CD4-positive, alpha-beta T cell (primary cell): ENCODE data around the gene H1-8. TPM values are rescaled to one million over a fixed set of nuclear protein-coding genes. Genes with fewer than 3 reads are reported as not detected.

Experiments used
- ATAC-seq: fragments of 200-7000 bp; cut with Tn5 transposase; one replicate; pipeline ENCODE4 v1.10.0; 2022; ENCODE audit warnings: mild to moderate bottlenecking; ENCODE audit not compliant: poor library complexity
- CTCF ChIA-PET: fragments of 350-600 bp; sonication (Branson Sonifier 250); formaldehyde crosslinking; loops from one replicate; lab custom pipeline; 2021; ENCODE audit warnings: antibody characterized with exemption, inconsistent platforms; lab: Charles Lee
- POLR2A ChIA-PET: fragments of 350-600 bp; sonication (Branson Sonifier 250); formaldehyde crosslinking; loops from one replicate; lab custom pipeline; 2021; ENCODE audit warnings: antibody characterized with exemption, inconsistent platforms; lab: Charles Lee
- DNase-seq, 14 experiments: peaks; one replicate each; pipeline ENCODE4 v3.0.0-alpha.2; 2013 to 2020; ENCODE audit warnings: mixed read lengths in 2 of 14
- H3K27ac ChIP-seq, 2 donors: one replicate each; pipeline versions ENCODE4 v1.5.1 to v1.7.0; 2013; ENCODE audit warnings: low read length in 2 of 2, low read depth in 1 of 2, mild to moderate bottlenecking in 1 of 2
- H3K27me3 ChIP-seq, 2 experiments: 1 replicate in 1 of 2; 2 replicates in 1 of 2; pipeline versions ENCODE4 v1.6.1 to v1.7.0; 2013; ENCODE audit warnings: low read length in 2 of 2, control low read depth in 1 of 2, mild to moderate bottlenecking in 1 of 2, moderate library complexity in 1 of 2; ENCODE audit not compliant: insufficient read depth in 2 of 2, control insufficient read depth in 1 of 2
- H3K36me3 ChIP-seq: one replicate; pipeline ENCODE4 v1.6.1; 2013; ENCODE audit warnings: low read length, control low read depth; ENCODE audit not compliant: insufficient read depth
- H3K4me1 ChIP-seq: one replicate; pipeline ENCODE4 v1.6.1; 2013; ENCODE audit warnings: low read length, control low read depth; ENCODE audit not compliant: insufficient read depth
- H3K4me3 ChIP-seq: one replicate; pipeline ENCODE4 v1.5.1; 2013; ENCODE audit warnings: mild to moderate bottlenecking, low read length, moderate library complexity
- H3K9me3 ChIP-seq, 2 experiments: 1 replicate in 1 of 2; 2 replicates in 1 of 2; pipeline versions ENCODE4 v1.6.1 to v1.7.0; 2013; ENCODE audit warnings: low read length in 2 of 2, mild to moderate bottlenecking in 2 of 2, control low read depth in 1 of 2, moderate library complexity in 1 of 2; ENCODE audit not compliant: control insufficient read depth in 1 of 2, insufficient read depth in 1 of 2
- H3K27ac Mint-ChIP-seq: one replicate; pipeline ENCODE4 v1.8.0; 2020; ENCODE audit warnings: mixed read lengths
- H3K27me3 Mint-ChIP-seq: one replicate; pipeline ENCODE4 v1.8.0; 2021; ENCODE audit warnings: mixed read lengths
- H3K36me3 Mint-ChIP-seq: one replicate; pipeline ENCODE4 v1.8.0; 2021; ENCODE audit warnings: low read depth, mixed read lengths
- H3K4me1 Mint-ChIP-seq: one replicate; pipeline ENCODE4 v1.8.0; 2021; ENCODE audit warnings: low read depth, mixed read lengths
- H3K4me3 Mint-ChIP-seq: one replicate; pipeline ENCODE4 v1.8.0; 2020; ENCODE audit warnings: mild to moderate bottlenecking, mixed read lengths
- H3K9me3 Mint-ChIP-seq: one replicate; pipeline ENCODE4 v1.8.0; 2020; ENCODE audit warnings: mixed read lengths
- CTCF ChIP-seq: fragments of 200-600 bp; IDR thresholded peaks from one replicate; pipeline ENCODE4 v1.8.0; 2022; ENCODE audit warnings: antibody characterized with exemption, mild to moderate bottlenecking
- intact Hi-C, 2 experiments: fragments of 100-400 bp; cut with DNase I in 1 of 2; cut with micrococcal nuclease in 1 of 2; formaldehyde crosslinking; loops; one replicate each; pipeline versions ENCODE4 v1.15.1 to v1.9.0; 2023 to 2025; cut with DNase I, micrococcal nuclease
- total RNA-seq, 174 experiments: library from RNA in 2 of 174; stranded (reverse) in 2 of 174; gene quantifications; one replicate each; pipeline ENCODE4 v1.2.3 and lab custom pipeline; 2021 to 2026

The H1-8 gene
- total RNA-seq, 2 experiments from 2014 or later: not detected

GRCh38 chr3:129561619-129562248, 18.8 kb downstream of the H1-8 start:
- Histone ChIP-seq H3K9me3 (peaks cover 0 to 5% of the 10 kb centered on the region in 2 experiments), H3K27ac (no peak overlapping the region), H3K27me3 (no peaks in the 10 kb centered on the region), H3K4me1 (peaks cover 8% of the 10 kb centered on the region), H3K4me3 (no peak overlapping the region), H3K36me3 (peaks cover 7% of the 10 kb centered on the region)
- no peaks in the 10 kb centered on the region for H3K4me1 Mint-ChIP-seq
- ATAC-seq (no peak), DNase-seq (no peak)
- intact Hi-C loops: no loop called here
- H3K27me3 Mint-ChIP-seq: no peaks in the 10 kb centered on the region
- no peak for TF ChIP-seq CTCF
- no peak overlapping the region for H3K27ac Mint-ChIP-seq
- ChIA-PET POLR2A (no interaction called here), CTCF (no interaction called here)
- H3K9me3 Mint-ChIP-seq: no peaks in the 10 kb centered on the region
- H3K4me3 Mint-ChIP-seq: no peak overlapping the region
- H3K36me3 Mint-ChIP-seq: no peaks in the 10 kb centered on the region

GRCh38 chr3:129562803-129563202, 19.8 kb downstream of the H1-8 start:
- peaks cover 7% of the 10 kb centered on the region for H3K36me3 ChIP-seq
- no peaks in the 10 kb centered on the region for H3K36me3 Mint-ChIP-seq
- CTCF ChIA-PET: no interaction called here
- H3K4me1 ChIP-seq: peaks cover 8% of the 10 kb centered on the region
- H3K4me3 ChIP-seq: no peak overlapping the region
- no peak overlapping the region for H3K4me3 Mint-ChIP-seq
- TF ChIP-seq CTCF: no peak
- H3K4me1 Mint-ChIP-seq: no peaks in the 10 kb centered on the region
- intact Hi-C loops: no loop called here
- no peaks in the 10 kb centered on the region for H3K27me3 ChIP-seq
- no peak overlapping the region for H3K27ac ChIP-seq
- H3K9me3 Mint-ChIP-seq: no peaks in the 10 kb centered on the region
- no peak for ATAC-seq
- peaks cover 0 to 5% of the 10 kb centered on the region in 2 experiments for H3K9me3 ChIP-seq
- DNase-seq: no peak
- no peak overlapping the region for H3K27ac Mint-ChIP-seq
- H3K27me3 Mint-ChIP-seq: no peaks in the 10 kb centered on the region
- POLR2A ChIA-PET: no interaction called here

GRCh38 chr3:129563332-129563731, 20.4 kb downstream of the H1-8 start:
- no peak for TF ChIP-seq CTCF
- ChIA-PET POLR2A (no interaction called here), CTCF (no interaction called here)
- Histone ChIP-seq H3K27me3 (no peaks in the 10 kb centered on the region), H3K4me3 (no peak overlapping the region), H3K27ac (no peak overlapping the region), H3K4me1 (peaks cover 6% of the 10 kb centered on the region), H3K9me3 (peaks cover 0 to 5% of the 10 kb centered on the region in 2 experiments), H3K36me3 (peaks cover 7% of the 10 kb centered on the region)
- DNase-seq (no peak), ATAC-seq (no peak)
- H3K27ac Mint-ChIP-seq: no peak overlapping the region
- H3K4me3 Mint-ChIP-seq: no peak overlapping the region
- H3K9me3 Mint-ChIP-seq: no peaks in the 10 kb centered on the region
- H3K36me3 Mint-ChIP-seq: no peaks in the 10 kb centered on the region
- no peaks in the 10 kb centered on the region for H3K4me1 Mint-ChIP-seq
- intact Hi-C loops: no loop called here
- H3K27me3 Mint-ChIP-seq: no peaks in the 10 kb centered on the region
